ENCODE data around the gene SIAE. TPM values are rescaled to one million over a fixed set of nuclear protein-coding genes. Genes with fewer than 3 reads are reported as not detected.

The SIAE gene
- total and polyA plus RNA-seq, 2 of the 4 experiments (the other 2 are of a cell fraction) = 4.7 to 12.0 TPM

DNA sequence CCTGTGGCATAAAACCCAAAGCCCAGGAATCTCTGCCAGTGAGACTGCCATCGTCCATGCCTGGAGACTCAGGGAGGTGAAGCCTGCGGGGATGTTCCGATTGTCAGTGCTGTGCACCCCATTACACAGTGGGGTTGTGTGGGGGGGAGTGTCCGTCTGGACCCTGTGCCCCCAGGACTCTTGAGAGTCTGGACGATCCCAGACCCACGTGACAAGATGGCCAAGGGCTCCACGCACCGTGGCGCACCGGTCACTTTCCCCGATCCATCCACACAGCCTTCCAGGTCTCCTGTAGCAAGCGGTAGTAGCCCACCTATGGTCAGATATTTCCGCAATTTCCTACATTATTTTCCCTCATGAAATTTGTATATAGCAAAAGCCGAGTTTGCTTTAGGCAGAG, 45.3 kb upstream of the SIAE start:
- no peak overlapping the region for H4K5ac ChIP-seq (ENCODE audit: low read depth, low read length)
- intact Hi-C loops (cut with micrococcal nuclease) (loop anchor here (5.0 kb wide), 1 partner anchor 42 kb away; no protein-coding TSS in a partner anchor), in situ Hi-C loops (cut with MboI; ENCODE audit: low sequenced_read_pairs) (no loop called here), dilution Hi-C loops (cut with HindIII; ENCODE audit: low sequenced_read_pairs, unreplicated experiment) (no loop called here)
- no peak overlapping the region for H2BK120ac ChIP-seq (ENCODE audit: low read depth, low read length)
- TF ChIP-seq NFE2L2 (IDR thresholded peaks at IDR 0.05; ENCODE audit: low read depth, low read length) = no peak
- TF ChIP-seq RFX5 (IDR thresholded peaks at IDR 0.05; ENCODE audit: low read depth, low read length) = no peak
- H3K9me1 ChIP-seq (ENCODE audit: insufficient read depth, low read length) = no peaks in the 10 kb centered on the region
- no peak overlapping the region for H3K27ac ChIP-seq (ENCODE audit: insufficient read depth, low read length)
- H4K91ac ChIP-seq (ENCODE audit: insufficient read depth, low read depth, low read length) = no peak overlapping the region
- no peak overlapping the region for H3K18ac ChIP-seq (ENCODE audit: low read depth, low read length)
- H3K4me3 ChIP-seq (ENCODE audit: insufficient read depth, low read depth, low read length) = no peak overlapping the region
- DNase-seq = no peak
- 0% methylated on average over 1 of the region's 14 CpGs; no CpG with 5 or more reads in 1 of the 2 experiments for WGBS, 2 experiments (ENCODE audit: extremely low coverage in 2 of 2, insufficient read length in 1 of 2)
- no peak overlapping the region for H2BK5ac ChIP-seq (ENCODE audit: low read depth, low read length, poor library complexity, severe bottlenecking)
- H3K9ac ChIP-seq (ENCODE audit: low read depth, low read length) = no peak overlapping the region
- H2AK5ac ChIP-seq (ENCODE audit: low read depth, low read length) = no peak overlapping the region
- peak overlapping the region; percentile 61 for H2AFZ ChIP-seq (replicated peaks; ENCODE audit: low read length, poor library complexity)
- BruUV-seq (replicated peaks) = no TSS peak
- H4K8ac ChIP-seq (ENCODE audit: low read depth in 2 of 2, low read length in 2 of 2) = no peak overlapping the region
- no peak overlapping the region for H2BK20ac ChIP-seq (ENCODE audit: low read depth, low read length)
- no peak overlapping the region for H2BK15ac ChIP-seq (ENCODE audit: low read depth, low read length)
- H4K20me1 ChIP-seq (ENCODE audit: insufficient read depth, low read length) = no peaks in the 10 kb centered on the region
- H3K36me3 ChIP-seq (ENCODE audit: control insufficient read depth, insufficient read depth, low read length) = no peaks in the 10 kb centered on the region
- ATAC-seq (ENCODE audit: low read depth) = no peak
- H2AK9ac ChIP-seq (replicated peaks; ENCODE audit: low read depth, low read length, poor library complexity) = no peak overlapping the region
- peaks cover 3% of the 10 kb centered on the region for H3K4me1 ChIP-seq (ENCODE audit: control insufficient read depth, insufficient read depth, low read length)
- POLR2A ChIA-PET (ENCODE audit: unreplicated experiment) = no interaction called here
- H3K27me3 ChIP-seq (ENCODE audit: control insufficient read depth, insufficient read depth, low read length) = peaks cover 35% of the 10 kb centered on the region
- no peak overlapping the region for H3K14ac ChIP-seq (replicated peaks; ENCODE audit: low read depth, low read length)
- H3K56ac ChIP-seq (ENCODE audit: extremely low read depth, insufficient read depth, low read length) = no peak overlapping the region
- no peak overlapping the region for H3K23ac ChIP-seq (ENCODE audit: low read depth, low read length)
- H3K9me3 ChIP-seq (ENCODE audit: control insufficient read depth, insufficient read depth, low read length) = no peaks in the 10 kb centered on the region
- H3K4ac ChIP-seq (ENCODE audit: low read depth, low read length) = no peak overlapping the region
- CTCF ChIA-PET = no interaction called here
- H3K79me1 ChIP-seq (ENCODE audit: low read depth in 1 of 2, low read length in 2 of 2) = no peaks in the 10 kb centered on the region
- peak overlapping the region; percentile 33; the same call in 1 of the 2 replicates for H3K4me2 ChIP-seq (ENCODE audit: low read depth, low read length)
